VCaP (cell line): ENCODE measurements around the gene WHRN.

Source experiments
- H3K27ac ChIP-seq: fragments of 450-650 bp; 2 replicates; pipeline ENCODE4 v1.5.1; 2017
- CTCF ChIP-seq: fragments of 450-650 bp; conservative IDR thresholded peaks from 2 replicates; pipeline ENCODE4 v1.5.1; 2017; ENCODE audit warnings: mild to moderate bottlenecking, moderate library complexity

The WHRN gene

GRCh38 chr9:114524247-114524681 lies 19.0 kb upstream of the WHRN start:
- no peak overlapping the region for H3K27ac ChIP-seq
- TF ChIP-seq CTCF, result no peak

GRCh38 chr9:114522847-114523246 lies 17.6 kb upstream of the WHRN start:
- H3K27ac ChIP-seq, result no peak overlapping the region
- TF ChIP-seq CTCF, result no peak

GRCh38 chr9:114522286-114522685 lies 17.0 kb upstream of the WHRN start:
- no peak for TF ChIP-seq CTCF
- H3K27ac ChIP-seq, result no peak overlapping the region

- no peak for TF ChIP-seq CTCF
- H3K27ac ChIP-seq, result no peak overlapping the region
Observed at GRCh38 chr9:114521846-114522245, 16.6 kb upstream of the WHRN start.

- no peak overlapping the region for H3K27ac ChIP-seq
- no peak for TF ChIP-seq CTCF
Observed at GRCh38 chr9:114518599-114519022, 13.3 kb upstream of the WHRN start.

GRCh38 chr9:114518120-114518519 lies 12.8 kb upstream of the WHRN start:
- H3K27ac ChIP-seq, result no peak overlapping the region
- no peak for TF ChIP-seq CTCF

GRCh38 chr9:114516913-114517312 lies 11.6 kb upstream of the WHRN start:
- TF ChIP-seq CTCF, result no peak

GRCh38 chr9:114515528-114515927 lies 10.3 kb upstream of the WHRN start:
- TF ChIP-seq CTCF, result no peak

More at GRCh38 chr9:114516913-114517312, 11.6 kb upstream of the WHRN start:
- no peak overlapping the region for H3K27ac ChIP-seq

More at GRCh38 chr9:114515528-114515927, 10.3 kb upstream of the WHRN start:
- no peak overlapping the region for H3K27ac ChIP-seq
